Heart left ventricle (tissue), 13 donors: ENCODE results near the gene OGA.

Experiments
- CTCF ChIP-seq, 12 donors: fragments of 200-600 bp; sonication (generic) in 4 of 12; IDR thresholded peaks; one replicate each; pipeline versions ENCODE4 v1.5.0 to v1.8.0; 2018 to 2022; ENCODE audit warnings: antibody characterized with exemption in 12 of 12, mild to moderate bottlenecking in 5 of 12
- POLR2A ChIP-seq, 2 donors: fragments of 450-650 bp; IDR thresholded peaks; one replicate each; pipeline ENCODE4 v1.6.1; 2017; ENCODE audit warnings: antibody characterized with exemption in 2 of 2, mild to moderate bottlenecking in 2 of 2, moderate library complexity in 2 of 2
- donor health status: ischemic (EF 13 %, LVEDD 7.1; RV severe dilation, severe dysfunction).
- donor health status: DM: no; HTN: yes; CAD: no.
- donor health status: DM: no; HTN: no; CAD: no.
- donor health status: ischemic (EF 25% LVEDD 6.9; RV normal size, moderate dysfunction).
- donor health status: ischemic (EF 25% LVEDD 5.7; RV mildly dilated, moderate dysfunction).
- donor health status: ischemic (EF 35%, LVEDD 5.7; RV mildly dilated, moderate dysfunction).
- donor health status: nonischemic (EF 11% LVEDD 7.7; RV severe dilation, severe dysfunction).
- donor health status: DM: yes; HTN: yes; CAD: no.
- donor health status: PGD.
- donor health status: ischemic (EF 29% LVEDD 5.4; RV normal size, mild dysfunction).
- donor health status: nonischemic (EF 23%, LVEDD 6.1; RV moderate dilation, normal function).

GRCh38 chr10:101797403-101798059, 20.7 kb downstream of the OGA start:
- TF ChIP-seq CTCF (IDR thresholded peaks at IDR 0.05), result no peak
- TF ChIP-seq POLR2A (IDR thresholded peaks at IDR 0.05), result no peak
